ENCODE measurements around the gene MAN1C1. TPM values are rescaled to one million over a fixed set of nuclear protein-coding genes. Genes with fewer than 3 reads are reported as not detected.
A peak's percentile ranks its signal among the peaks of the same experiment; 100 is the strongest.

Gene MAN1C1
- total and polyA plus RNA-seq, 9 of the 15 experiments (the other 6 are each of a cell fraction or from before 2014, with no cell fraction given): 0.04 to 0.44 (median 0.10) TPM; not detected in 3

DNA sequence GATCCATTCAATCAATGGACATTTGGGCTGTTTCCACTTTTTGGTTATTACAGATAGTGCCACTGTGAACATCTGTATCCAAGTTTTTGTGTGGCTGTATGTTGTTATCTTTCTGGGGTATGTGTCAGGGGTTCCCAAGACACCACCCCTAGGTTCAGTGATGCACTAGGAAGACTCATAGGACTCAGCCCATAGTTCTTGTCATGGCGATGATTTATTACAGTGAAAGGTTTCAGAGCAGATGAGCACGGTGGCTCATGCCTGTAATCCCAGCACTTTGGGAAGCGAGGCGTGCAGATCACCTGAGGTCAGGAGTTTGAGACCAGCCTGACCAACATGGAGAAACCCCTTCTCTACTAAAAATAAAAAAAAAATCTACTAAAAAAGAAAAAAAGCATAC lies 64.1 kb downstream of the MAN1C1 start:
- FAIRE-seq (no peak), ATAC-seq (no peak), DNase-seq (ENCODE audit: extremely low read depth in 1 of 4, low spot score in 3 of 4) (no peak)
- Histone ChIP-seq H3K36me3 (ENCODE audit: control insufficient read depth, insufficient read depth, low read length) (no peaks in the 10 kb centered on the region), H3K4me2 (ENCODE audit: insufficient read depth, low read length) (no peak overlapping the region), H3K9me3 (replicated peaks; ENCODE audit: control insufficient read depth, insufficient read depth, low read depth, low read length) (no peaks in the 10 kb centered on the region), H3K27me3 (ENCODE audit: control insufficient read depth in 2 of 2, insufficient read depth in 2 of 2, low read length in 2 of 2) (peaks cover 61 to 63% of the 10 kb centered on the region in 2 experiments), H3K4me1 (replicated peaks in 1 of 2; ENCODE audit: control insufficient read depth in 2 of 2, insufficient read depth in 2 of 2, low read length in 2 of 2) (no peaks in the 10 kb centered on the region), H3K9ac (ENCODE audit: insufficient read depth in 1 of 2, low read depth in 2 of 2, low read length in 2 of 2) (no peak overlapping the region), H3K4me3 (no peak overlapping the region), H3K9me1 (ENCODE audit: control insufficient read depth, insufficient read depth, low read length) (no peaks in the 10 kb centered on the region), H4K20me1 (replicated peaks; ENCODE audit: control insufficient read depth, insufficient read depth, low read length) (peaks cover 14% of the 10 kb centered on the region), H2AFZ (ENCODE audit: low read depth, low read length) (no peak overlapping the region), H3K27ac (ENCODE audit: extremely low read depth, low read depth, low read length) (no peak overlapping the region), H3K79me2 (ENCODE audit: control insufficient read depth, insufficient read depth, low read length) (no peaks in the 10 kb centered on the region)
- POLR2A ChIA-PET: no interaction called here
- in situ Hi-C loops (cut with MboI) (no loop called here), intact Hi-C loops (cut with micrococcal nuclease) (no loop called here)
- no TSS peak for BruUV-seq (replicated peaks)
- 2% methylated on average over 4 of the region's 4 CpGs for WGBS (ENCODE audit: insufficient coverage, low coverage, missing lambda C conversion rate)
- CTCF ChIA-PET (ENCODE audit: low intra/inter-chr PET ratio): no interaction called here
- no peak for TF ChIP-seq HCFC1 (IDR thresholded peaks at IDR 0.05; ENCODE audit: low read depth, low read length)
- no peak for TF ChIP-seq SMARCB1 (IDR thresholded peaks at IDR 0.05; ENCODE audit: insufficient read length, low read depth)
- TF ChIP-seq, protein P1, sequence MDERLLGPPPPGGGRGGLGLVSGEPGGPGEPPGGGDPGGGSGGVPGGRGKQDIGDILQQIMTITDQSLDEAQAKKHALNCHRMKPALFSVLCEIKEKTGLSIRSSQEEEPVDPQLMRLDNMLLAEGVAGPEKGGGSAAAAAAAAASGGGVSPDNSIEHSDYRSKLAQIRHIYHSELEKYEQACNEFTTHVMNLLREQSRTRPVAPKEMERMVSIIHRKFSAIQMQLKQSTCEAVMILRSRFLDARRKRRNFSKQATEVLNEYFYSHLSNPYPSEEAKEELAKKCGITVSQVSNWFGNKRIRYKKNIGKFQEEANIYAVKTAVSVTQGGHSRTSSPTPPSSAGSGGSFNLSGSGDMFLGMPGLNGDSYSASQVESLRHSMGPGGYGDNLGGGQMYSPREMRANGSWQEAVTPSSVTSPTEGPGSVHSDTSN (CRISPR knock-in tag; IDR thresholded peaks at IDR 0.05; ENCODE audit: low read depth): no peak
- TF ChIP-seq, protein P1 (tag; conservative IDR thresholded peaks at IDR 0.05; ENCODE audit: low read depth): peak; percentile 49
- TF ChIP-seq POLR3A (IDR thresholded peaks at IDR 0.05; ENCODE audit: borderline replicate concordance, extremely low read depth, insufficient read depth, insufficient read length): no peak
- TF ChIP-seq MAZ (CRISPR knock-in tag; conservative IDR thresholded peaks at IDR 0.05 in 1 of 2, IDR thresholded peaks at IDR 0.05 in 1 of 2): no peak
- TF ChIP-seq BRCA1 (IDR thresholded peaks at IDR 0.05): no peak
- no peak for TF ChIP-seq BRCA1 (CRISPR knock-in tag; IDR thresholded peaks at IDR 0.05)
- TF ChIP-seq STAG1 (CRISPR knock-in tag; IDR thresholded peaks at IDR 0.05; ENCODE audit: borderline replicate concordance): no peak
- TF ChIP-seq COPS2 (conservative IDR thresholded peaks at IDR 0.05): no peak
- TF ChIP-seq, protein P2, sequence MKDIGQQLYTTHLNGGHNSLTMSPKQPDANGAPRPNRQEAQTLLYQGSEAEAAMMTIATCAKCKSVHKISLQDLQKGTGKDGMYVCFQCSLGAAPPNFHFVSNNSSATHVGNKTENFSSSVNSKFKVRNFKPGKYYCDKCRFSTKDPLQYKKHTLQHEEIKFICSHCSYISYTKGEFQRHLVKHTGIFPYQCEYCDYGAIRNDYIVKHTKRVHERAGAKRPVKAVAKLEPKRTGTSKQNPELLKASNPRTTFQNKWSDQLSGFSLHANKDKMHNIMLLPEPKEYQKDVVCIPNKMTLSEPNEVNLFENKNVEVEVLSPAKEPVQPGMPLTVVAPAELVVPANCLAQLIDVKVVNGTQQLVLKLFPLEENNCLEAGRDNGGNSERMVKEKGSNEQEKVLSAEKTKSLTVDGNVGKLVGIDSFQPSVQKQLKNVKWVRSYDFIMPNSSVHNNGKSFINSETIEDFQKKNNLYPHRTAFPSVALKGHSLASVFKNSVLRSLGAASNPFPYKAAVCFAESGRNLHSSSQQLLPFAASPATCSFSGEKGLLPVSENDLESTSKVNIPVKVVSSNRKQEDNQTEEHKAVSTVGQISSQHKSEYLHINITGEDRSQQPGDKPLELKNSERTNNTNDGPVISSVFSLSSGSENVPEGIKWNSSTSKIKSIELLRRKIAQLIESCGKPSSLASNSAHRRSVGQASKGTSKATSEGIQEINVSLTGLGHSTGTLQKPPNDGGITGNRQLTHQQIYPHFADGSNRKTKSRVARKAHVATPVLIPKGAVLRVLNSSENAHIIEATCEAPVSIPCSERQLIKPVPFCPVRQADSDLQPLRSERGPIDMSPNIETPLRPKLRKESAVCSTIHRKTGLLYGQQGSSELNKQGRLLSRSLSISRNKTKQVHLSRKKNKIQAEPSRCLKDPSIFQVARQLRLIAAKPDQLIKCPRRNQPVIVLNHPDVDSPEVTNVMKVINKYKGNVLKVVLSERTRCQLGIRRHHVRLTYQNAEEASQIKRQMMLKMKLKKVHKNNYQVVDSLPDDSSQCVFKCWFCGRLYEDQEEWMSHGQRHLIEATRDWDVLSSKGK (CRISPR knock-in tag; IDR thresholded peaks at IDR 0.05): no peak
- no peak for TF ChIP-seq ZNF324 (CRISPR knock-in tag; IDR thresholded peaks at IDR 0.05)
- peak; percentile 68 for TF ChIP-seq MEIS2 (IDR thresholded peaks at IDR 0.05; ENCODE audit: partially characterized antibody)
- TF ChIP-seq ZC3H8 (IDR thresholded peaks at IDR 0.05): no peak
- no peak for TF ChIP-seq ZNF3 (CRISPR knock-in tag; IDR thresholded peaks at IDR 0.05)
- no peak for TF ChIP-seq HNRNPUL1 (IDR thresholded peaks at IDR 0.05; ENCODE audit: low read length)
- TF ChIP-seq, protein P3, sequence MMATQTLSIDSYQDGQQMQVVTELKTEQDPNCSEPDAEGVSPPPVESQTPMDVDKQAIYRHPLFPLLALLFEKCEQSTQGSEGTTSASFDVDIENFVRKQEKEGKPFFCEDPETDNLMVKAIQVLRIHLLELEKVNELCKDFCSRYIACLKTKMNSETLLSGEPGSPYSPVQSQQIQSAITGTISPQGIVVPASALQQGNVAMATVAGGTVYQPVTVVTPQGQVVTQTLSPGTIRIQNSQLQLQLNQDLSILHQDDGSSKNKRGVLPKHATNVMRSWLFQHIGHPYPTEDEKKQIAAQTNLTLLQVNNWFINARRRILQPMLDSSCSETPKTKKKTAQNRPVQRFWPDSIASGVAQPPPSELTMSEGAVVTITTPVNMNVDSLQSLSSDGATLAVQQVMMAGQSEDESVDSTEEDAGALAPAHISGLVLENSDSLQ (IDR thresholded peaks at IDR 0.05): peak; percentile 80
